HepG2 (cell line): ENCODE measurements around the gene MEIS1. TPM values are rescaled to one million over a fixed set of nuclear protein-coding genes. Genes with fewer than 3 reads are reported as not detected.

ENCODE experiments used
- ATAC-seq: fragments of 200-7000 bp; cut with Tn5 transposase; 3 replicates; pipeline ENCODE4 v1.9.1; 2020; ENCODE audit warnings: mild to moderate bottlenecking, moderate library complexity
- BruUV-seq: library from RNA; stranded (reverse); fragments of 400-500 nt; replicated peaks from 2 replicates; lab custom pipeline; 2021; lab: Mats Ljungman, UMichigan
- CTCF ChIA-PET: fragments of 300-600 bp; formaldehyde crosslinking; extraction: SDS; loops from one replicate; lab custom pipeline; 2021; ENCODE audit warnings: low total read pairs, inconsistent platforms, low intra/inter-chr PET ratio; lab: Yijun Ruan, JAX
- POLR2A ChIA-PET: fragments of 350-600 bp; sonication (Branson Sonifier 250); formaldehyde crosslinking; loops from one replicate; lab custom pipeline; 2020; ENCODE audit warnings: antibody characterized with exemption, inconsistent platforms; lab: Yijun Ruan, JAX
- DNase-seq: peaks from one replicate; pipeline ENCODE4 v3.0.0-alpha.2; 2015; ENCODE audit warnings: low spot score
- FAIRE-seq: peaks from 3 replicates; lab custom pipeline; 2011; peaks lifted over from hg19 to GRCh38; lab: Jason Lieb, UNC
- H2AFZ ChIP-seq: one replicate; pipeline ENCODE4 v1.6.1; 2011; ENCODE audit warnings: low read length, inconsistent platforms
- H3K27ac ChIP-seq: fragments of 300-600 bp; 3 replicates; pipeline ENCODE4 v1.8.0; 2011; ENCODE audit warnings: mixed run types, mild to moderate bottlenecking, mixed read lengths, low read length, inconsistent platforms; ENCODE audit not compliant: insufficient read depth; ENCODE audit errors: extremely low read length
- H3K27me3 ChIP-seq, 2 experiments: fragments of 200-600 bp in 1 of 2; 2 replicates in 1 of 2; 3 replicates in 1 of 2; pipeline versions ENCODE4 v1.6.0 to v1.8.0; 2011; ENCODE audit warnings: low read length in 2 of 2, mild to moderate bottlenecking in 2 of 2, moderate library complexity in 2 of 2, inconsistent platforms in 1 of 2; ENCODE audit not compliant: insufficient read depth in 2 of 2, control insufficient read depth in 1 of 2
- H3K36me3 ChIP-seq, 2 experiments: fragments of 200-600 bp in 1 of 2; replicated peaks in 1 of 2; 2 replicates in 1 of 2; 3 replicates in 1 of 2; pipeline versions ENCODE4 v1.5.1 to v1.8.0; 2011; ENCODE audit warnings: low read length in 2 of 2, inconsistent platforms in 1 of 2; ENCODE audit not compliant: insufficient read depth in 2 of 2, control insufficient read depth in 1 of 2
- H3K4me1 ChIP-seq: 2 replicates; pipeline ENCODE4 v1.5.1; 2012; ENCODE audit warnings: low read length, inconsistent platforms; ENCODE audit not compliant: insufficient read depth
- H3K4me2 ChIP-seq: 2 replicates; pipeline ENCODE4 v1.6.0; 2011; ENCODE audit warnings: low read depth, low read length, inconsistent platforms
- H3K4me3 ChIP-seq, 3 experiments: fragments of 200-600 bp in 1 of 3; sonication (generic), shearing (Covaris generic) in 1 of 3; replicated peaks in 1 of 3; 2 replicates each; pipeline ENCODE4 v1.5.1; 2011 to 2016; ENCODE audit warnings: low read length in 3 of 3, inconsistent platforms in 2 of 3, low read depth in 2 of 3, mild to moderate bottlenecking in 2 of 3, control low read depth in 1 of 3, mixed read lengths in 1 of 3; ENCODE audit not compliant: insufficient read depth in 1 of 3
- H3K79me2 ChIP-seq: one replicate; pipeline ENCODE4 v1.6.1; 2011; ENCODE audit warnings: low read length, inconsistent platforms; ENCODE audit not compliant: insufficient read depth
- H3K9ac ChIP-seq: 2 replicates; pipeline ENCODE4 v1.6.0; 2011; ENCODE audit warnings: mild to moderate bottlenecking, low read depth, low read length, inconsistent platforms; ENCODE audit not compliant: insufficient read depth
- H3K9me3 ChIP-seq: 2 replicates; pipeline ENCODE4 v1.5.1; 2012; ENCODE audit warnings: mild to moderate bottlenecking, low read length
- H4K20me1 ChIP-seq: 2 replicates; pipeline ENCODE4 v1.6.0; 2011; ENCODE audit warnings: inconsistent platforms, mild to moderate bottlenecking, low read length, moderate library complexity; ENCODE audit not compliant: insufficient read depth
- CCAR2 ChIP-seq: fragments of 200-400 bp; formaldehyde crosslinking; optimal IDR thresholded peaks from 2 replicates; pipeline ENCODE3; 2018; ENCODE audit warnings: low read depth, mild to moderate bottlenecking, low read length, moderate library complexity
- GLMP ChIP-seq: sonication (generic); formaldehyde crosslinking; IDR thresholded peaks from 2 replicates; pipeline ENCODE4 v1.9.0; 2021; ENCODE audit warnings: missing genetic modification reagents, mild to moderate bottlenecking, borderline replicate concordance
- NR2F1 ChIP-seq, 2 experiments: fragments of 450-650 bp in 1 of 2; formaldehyde crosslinking in 1 of 2; IDR thresholded peaks; 2 replicates each; pipeline versions ENCODE4 v1.5.0 to v1.6.1; 2016 to 2020; ENCODE audit warnings: mild to moderate bottlenecking in 1 of 2, missing compliant biosample characterization in 1 of 2, missing genetic modification reagents in 1 of 2, moderate library complexity in 1 of 2
- SETDB1 ChIP-seq: sonication (generic); formaldehyde crosslinking; IDR thresholded peaks from 2 replicates; pipeline ENCODE4 v1.5.1; 2020; ENCODE audit warnings: missing genetic modification reagents, mild to moderate bottlenecking, borderline replicate concordance
- SMAD9 ChIP-seq: sonication (generic); formaldehyde crosslinking; IDR thresholded peaks from 2 replicates; pipeline ENCODE4 v1.5.1; 2020; ENCODE audit warnings: mild to moderate bottlenecking, missing genetic modification reagents
- SRSF1 ChIP-seq: fragments of 200-400 bp; formaldehyde crosslinking; optimal IDR thresholded peaks from 2 replicates; pipeline ENCODE3; 2017; ENCODE audit warnings: mild to moderate bottlenecking, low read depth, low read length, moderate library complexity
- ZBTB26 ChIP-seq: IDR thresholded peaks from 2 replicates; pipeline ENCODE4 v1.6.1; 2016; ENCODE audit warnings: missing compliant biosample characterization, missing genetic modification reagents, borderline replicate concordance
- ZBTB44 ChIP-seq: sonication (generic); formaldehyde crosslinking; IDR thresholded peaks from 2 replicates; pipeline ENCODE4 v1.4.0; 2020; ENCODE audit warnings: missing genetic modification reagents
- WGBS: methylation state at CpG from one replicate; pipeline ENCODE4 v1.1.6; 2017; ENCODE audit warnings: low lambda C conversion rate; 5-methylcytosine and 5-hydroxymethylcytosine counted together
- in situ Hi-C: cut with HindIII; loops from 2 replicates; pipeline ENCODE4 v1.10.0; 2017; ENCODE audit warnings: low pct_unique_long_range_greater_than_20kb; ENCODE audit not compliant: extremely low pct_ligation_motif_present
- intact Hi-C: fragments of 100-400 bp; cut with micrococcal nuclease; formaldehyde crosslinking; loops from one replicate; pipeline ENCODE4 v1.10.0; 2022; ENCODE audit not compliant: unreplicated experiment
- polyA plus RNA-seq, 8 experiments: library from polyadenylated mRNA; depleted of rRNA in 3 of 8; stranded (reverse) in 7 of 8; unstranded in 1 of 8; fragments of >200 nt; fragmentation: Illumina TruSeq in 4 of 8; extraction: Trizol in 4 of 8; gene quantifications; 2 replicates each; pipeline versions ENCODE4 v1.2.1 to v1.2.3, GENCODE V29; 2011 to 2016; ENCODE audit warnings: low read depth in 4 of 8, missing spikeins in 1 of 8, mixed read lengths in 1 of 8; ENCODE audit not compliant: insufficient read depth in 1 of 8
- total RNA-seq, 5 experiments: library from RNA; depleted of rRNA; stranded (reverse); fragments of >200 nt; fragmentation: Illumina TruSeq; extraction: Trizol; gene quantifications; 2 replicates each; pipeline ENCODE4 v1.2.3, GENCODE V29; 2016; ENCODE audit warnings: low read depth in 1 of 5

Gene MEIS1
- total and polyA plus RNA-seq, 2 of the 13 experiments (the other 11 are each of a cell fraction or from before 2014, with no cell fraction given), result 3.8 to 6.0 TPM

- no peak for TF ChIP-seq ZBTB26 (CRISPR knock-in tag)
- TF ChIP-seq SRSF1, result no peak
- no peak for TF ChIP-seq ZBTB44 (CRISPR knock-in tag)
- TF ChIP-seq GLMP (CRISPR knock-in tag), result no peak
These were observed 169.4 kb downstream of the MEIS1 start (continued) for GRCh38 chr2:66604326-66604725.

- intact Hi-C loops (no loop called here), in situ Hi-C loops (no loop called here)
- BruUV-seq, result no TSS peak
- no peaks in the 10 kb centered on the region for H3K4me1 ChIP-seq
- H3K9me3 ChIP-seq, result no peaks in the 10 kb centered on the region
- no peak overlapping the region for H3K4me3 ChIP-seq
- H3K27ac ChIP-seq, result no peak overlapping the region
- H3K9ac ChIP-seq, result no peak overlapping the region
- no peak for DNase-seq
- TF ChIP-seq SMAD9 (CRISPR knock-in tag) (no peak), CCAR2 (no peak), NR2F1 (CRISPR knock-in tag; IDR thresholded peaks at IDR 0.05) (no peak), SETDB1 (CRISPR knock-in tag) (no peak)
- H2AFZ ChIP-seq, result no peak overlapping the region
- CTCF ChIA-PET, result no interaction called here
- FAIRE-seq, result no peak
- no peak overlapping the region for H3K4me2 ChIP-seq
- no peaks in the 10 kb centered on the region for H3K36me3 ChIP-seq
- no peaks in the 10 kb centered on the region for H3K79me2 ChIP-seq
- no peak for ATAC-seq
- POLR2A ChIA-PET, result no interaction called here
- WGBS, result 50% methylated on average over 7 of the region's 7 CpGs
- H4K20me1 ChIP-seq, result no peaks in the 10 kb centered on the region
- no peaks in the 10 kb centered on the region for H3K27me3 ChIP-seq
These were observed 170.1 kb downstream of the MEIS1 start for GRCh38 chr2:66604976-66605375.
